NCI-H128 (cell line): ENCODE data around the gene C11orf71.

Experiments
- DNase-seq: peaks from one replicate; lab custom pipeline; 2025; ENCODE audit not compliant: unreplicated experiment; lab: John Stamatoyannopoulos, UW

The C11orf71 gene, protein sequence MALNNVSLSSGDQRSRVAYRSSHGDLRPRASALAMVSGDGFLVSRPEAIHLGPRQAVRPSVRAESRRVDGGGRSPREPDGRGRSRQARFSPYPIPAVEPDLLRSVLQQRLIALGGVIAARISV

DNA sequence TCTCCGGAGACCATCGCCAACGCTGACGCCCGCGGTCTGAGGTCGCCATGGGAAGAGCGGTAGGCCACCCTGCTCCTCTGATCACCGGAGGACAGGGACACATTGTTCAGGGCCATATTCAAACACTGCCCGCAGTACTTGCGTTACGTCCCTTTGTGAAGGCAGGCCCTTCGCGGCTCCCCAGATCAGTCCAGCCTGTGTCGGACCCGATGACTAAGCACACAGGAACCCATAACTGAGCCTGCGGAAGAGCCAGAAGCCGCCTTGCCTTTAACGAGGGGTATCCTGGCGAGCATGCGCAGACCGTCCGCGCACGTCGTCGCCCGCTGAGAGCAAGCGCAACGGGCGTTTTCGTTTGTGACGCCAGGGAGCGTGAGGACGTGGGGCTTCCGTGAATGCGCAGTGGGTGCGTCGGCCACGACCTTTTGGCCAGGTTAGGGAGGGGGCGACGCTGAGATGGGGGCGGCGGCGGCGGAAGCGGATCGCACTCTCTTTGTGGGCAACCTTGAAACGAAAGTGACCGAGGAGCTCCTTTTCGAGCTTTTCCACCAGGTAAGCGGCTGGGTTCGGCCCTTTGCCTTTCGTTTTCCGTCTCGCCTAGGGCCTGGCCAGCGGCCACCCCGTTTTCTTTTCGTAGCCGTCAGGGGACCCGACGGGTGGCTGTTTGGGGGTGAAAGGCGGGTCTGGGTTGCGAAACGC, at the start of gene C11orf71, which contains the start of gene RBM7:
TSS of gene C11orf71 (minus strand) at position 296 of the 699 bp plus-strand sequence. CDS start at position 116, 180 bp downstream.
TSS of gene RBM7 (plus strand) at position 451 of the 699 bp plus-strand sequence. CDS start at position 457, 6 bp downstream.
- DNase-seq = peak; percentile 95

- no peak for DNase-seq
Observed at GRCh38 chr11:114449845-114450244, 49.5 kb upstream of the C11orf71 start.

GRCh38 chr11:114448749-114449482, 48.6 kb upstream of the C11orf71 start:
- no peak for DNase-seq

DNA sequence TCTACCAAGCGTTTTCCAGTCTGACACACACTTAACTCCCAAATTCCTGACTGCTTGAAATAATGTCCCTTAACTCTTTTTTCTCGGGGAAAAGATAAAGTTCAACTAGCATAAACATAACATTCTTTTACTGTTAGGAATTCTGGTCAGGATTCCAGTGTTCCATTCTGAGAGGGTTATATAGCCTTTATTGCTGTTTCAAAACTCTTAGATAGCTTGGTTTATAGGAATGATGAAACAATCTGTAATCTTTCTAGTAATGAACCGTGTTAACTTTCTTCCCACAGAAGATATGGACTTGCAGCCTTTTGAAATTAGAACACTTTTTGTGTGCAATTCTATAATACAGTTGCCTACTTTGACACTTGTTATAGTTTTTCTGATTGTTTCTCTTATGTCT, 47.6 kb upstream of the C11orf71 start:
- DNase-seq = no peak

- no peak for DNase-seq
Observed at GRCh38 chr11:114447444-114447843, 47.1 kb upstream of the C11orf71 start.

DNA sequence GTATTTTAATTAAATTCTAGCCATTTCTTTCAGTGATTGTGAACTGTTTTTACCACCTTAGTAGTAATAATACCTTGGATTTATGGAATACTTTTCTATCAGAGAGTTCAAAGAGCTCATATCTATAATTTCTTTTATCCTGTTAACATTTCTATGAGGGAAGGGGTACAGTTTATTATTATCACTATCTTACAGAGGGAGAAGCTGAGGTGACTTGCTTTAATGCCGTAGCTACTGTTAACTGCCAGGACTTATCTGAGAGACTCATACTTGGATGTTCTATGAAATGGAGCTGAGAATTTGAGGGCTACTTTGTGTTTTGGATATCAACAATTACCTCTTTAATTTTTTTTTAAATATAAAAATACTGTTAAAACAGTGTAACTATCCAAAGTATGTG, 42.2 kb upstream of the C11orf71 start:
- DNase-seq = no peak

DNA sequence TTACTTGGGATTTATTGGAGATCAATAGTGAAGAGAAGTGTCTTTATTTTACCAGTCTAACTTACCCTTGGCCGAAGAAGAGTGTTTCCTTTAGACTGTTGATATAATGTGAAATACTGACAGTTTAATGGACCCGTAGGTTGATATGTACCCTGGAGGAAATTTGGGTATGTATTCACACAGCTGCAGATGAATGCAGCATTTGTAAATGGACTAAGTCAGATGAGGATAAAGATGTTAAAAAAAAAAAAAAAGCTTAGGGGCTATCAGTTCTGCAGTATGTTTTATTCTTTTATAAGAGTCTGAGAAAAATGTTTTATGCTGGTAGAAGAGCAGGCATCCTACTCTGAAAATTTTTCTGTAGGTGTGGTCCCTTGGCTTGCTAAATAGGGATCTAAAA, 41.6 kb upstream of the C11orf71 start:
- no peak for DNase-seq

DNA sequence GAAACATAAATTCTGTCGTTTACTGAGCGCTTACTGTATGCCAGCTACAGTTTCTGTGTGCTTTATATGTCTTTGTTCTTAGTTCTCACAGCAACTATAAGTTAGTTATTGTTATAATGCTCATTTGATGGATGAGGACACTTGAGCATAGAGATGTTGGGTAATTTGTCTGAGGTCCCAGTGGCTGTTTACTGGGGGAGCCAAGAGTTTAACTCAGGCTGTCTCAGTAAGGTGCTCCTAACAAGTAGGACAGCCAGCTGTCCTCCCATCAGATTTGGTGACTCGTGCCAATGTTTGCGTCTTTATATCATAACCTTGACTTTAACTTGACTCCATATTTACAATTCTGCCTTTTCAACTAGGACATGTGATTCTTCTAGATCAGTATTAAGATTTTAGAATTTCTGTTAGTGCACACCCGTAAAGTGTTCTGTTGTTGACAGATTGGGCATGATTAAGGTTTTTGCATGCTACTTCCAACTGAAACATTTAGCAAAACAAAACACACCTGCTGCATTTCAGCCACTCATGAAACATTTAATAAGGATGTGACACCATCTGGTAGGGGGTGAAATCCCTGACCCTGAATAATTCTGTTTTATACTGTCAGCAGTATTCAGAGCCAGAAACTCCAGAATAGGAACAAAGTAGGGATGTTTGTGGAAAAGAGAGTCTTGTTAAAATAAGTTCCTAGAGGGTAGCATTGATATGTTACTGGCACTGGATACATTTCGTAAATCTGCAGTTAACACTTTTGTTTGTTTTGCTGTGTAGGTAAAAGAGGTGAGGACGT, 40.9 kb upstream of the C11orf71 start:
- DNase-seq = no peak

- no peak for DNase-seq
Observed at GRCh38 chr11:114440121-114440860, 40.0 kb upstream of the C11orf71 start.

- DNase-seq = peak; percentile 83
Observed at GRCh38 chr11:114439229-114440120, 39.2 kb upstream of the C11orf71 start, which contains the start of gene REXO2. REXO2 (plus strand) TSS chr11:114439467; CDS start chr11:114439529, 62 bp downstream.

- no peak for DNase-seq
Observed at GRCh38 chr11:114438303-114438702, 38.0 kb upstream of the C11orf71 start.

GRCh38 chr11:114433376-114433775, 33.1 kb upstream of the C11orf71 start:
- DNase-seq = no peak

DNA sequence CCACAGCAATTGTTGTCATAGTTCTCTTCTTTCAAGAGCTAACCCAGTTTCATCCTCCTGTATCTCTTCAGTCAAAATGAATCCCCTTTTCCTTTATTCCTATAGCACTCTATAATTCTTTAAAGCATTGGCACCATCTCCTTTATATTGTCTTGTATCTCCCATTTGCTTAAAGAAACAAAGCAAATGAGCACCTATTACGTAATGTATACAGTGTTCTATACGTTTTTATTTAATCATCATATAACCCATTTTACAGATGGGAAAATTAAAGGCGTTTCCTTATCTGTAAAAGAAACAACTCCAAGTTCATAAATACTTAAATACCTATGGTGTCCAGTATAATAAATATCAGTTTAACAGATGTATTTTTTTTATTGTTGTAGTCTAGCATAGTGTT, 32.6 kb upstream of the C11orf71 start:
- no peak for DNase-seq

GRCh38 chr11:114430290-114430689, 30.0 kb upstream of the C11orf71 start:
- no peak for DNase-seq

- DNase-seq = no peak
Observed at GRCh38 chr11:114426280-114426679, 26.0 kb upstream of the C11orf71 start.

GRCh38 chr11:114416441-114416961, 16.2 kb upstream of the C11orf71 start:
- DNase-seq = no peak

- DNase-seq = no peak
Observed at GRCh38 chr11:114413958-114414357, 13.6 kb upstream of the C11orf71 start.

DNA sequence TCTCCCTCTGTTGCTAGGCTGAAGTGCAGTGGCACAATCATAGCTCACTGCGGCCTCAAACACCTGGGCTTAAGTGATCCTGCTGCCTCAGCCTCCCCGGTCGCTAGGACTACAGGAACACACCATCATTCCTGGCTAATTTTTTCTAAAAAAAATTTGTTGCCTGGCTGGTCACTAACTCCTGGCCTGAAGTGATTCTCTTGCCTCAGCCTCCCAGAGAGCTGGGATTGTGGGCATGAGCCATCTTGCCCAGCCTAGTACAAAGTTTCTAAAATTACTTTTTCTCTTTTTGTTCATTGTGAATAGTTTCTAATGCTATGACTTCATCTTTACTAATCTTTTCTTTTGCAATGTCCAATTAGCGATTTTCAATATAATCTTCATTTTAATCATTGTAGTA, 12.6 kb upstream of the C11orf71 start:
- DNase-seq = no peak

GRCh38 chr11:114401311-114401710, 1.0 kb upstream of the C11orf71 start:
- no peak for DNase-seq
